GM23338 (cell line): Measurements from ENCODE around the gene NTRK3. TPM values are rescaled to one million over a fixed set of nuclear protein-coding genes. Genes with fewer than 3 reads are reported as not detected.

Experiments used
- ATAC-seq: fragments of 200-7000 bp; cut with Tn5 transposase; 3 replicates; pipeline ENCODE4 v1.9.1; 2020
- DNase-seq: peaks from one replicate; pipeline ENCODE4 v3.0.0-alpha.2; 2015; ENCODE audit warnings: low spot score
- H2AFZ ChIP-seq: fragments of 200-600 bp; sonication (generic); 2 replicates; pipeline ENCODE4 v1.8.0; 2016; ENCODE audit warnings: antibody characterized with exemption, mild to moderate bottlenecking, moderate library complexity
- H3F3A ChIP-seq: fragments of 200-600 bp; sonication (generic); replicated peaks from 2 replicates; pipeline ENCODE4 v1.8.0; 2017; ENCODE audit warnings: antibody characterized with exemption, mixed run types, low read depth
- H3K27ac ChIP-seq: fragments of 200-600 bp; sonication (generic); 2 replicates; pipeline ENCODE4 v1.6.1; 2016; ENCODE audit warnings: low read depth
- H3K27me3 ChIP-seq: fragments of 200-600 bp; sonication (generic); 2 replicates; pipeline ENCODE4 v1.8.0; 2016; ENCODE audit warnings: mild to moderate bottlenecking, mixed run types, moderate library complexity; ENCODE audit not compliant: insufficient read depth
- H3K36me3 ChIP-seq: fragments of 200-600 bp; sonication (generic); 2 replicates; pipeline ENCODE4 v1.8.0; 2016; ENCODE audit warnings: mild to moderate bottlenecking; ENCODE audit not compliant: insufficient read depth
- H3K4me1 ChIP-seq: fragments of 200-600 bp; sonication (generic); 2 replicates; pipeline ENCODE4 v1.8.0; 2016; ENCODE audit warnings: mild to moderate bottlenecking, moderate library complexity; ENCODE audit not compliant: insufficient read depth
- H3K4me2 ChIP-seq: fragments of 200-600 bp; sonication (generic); 2 replicates; pipeline ENCODE4 v1.7.1; 2017; ENCODE audit warnings: mixed run types
- H3K4me3 ChIP-seq: fragments of 200-600 bp; sonication (generic); 2 replicates; pipeline ENCODE4 v1.6.1; 2016; ENCODE audit warnings: mixed run types
- H3K79me2 ChIP-seq: fragments of 200-600 bp; sonication (generic); replicated peaks from 2 replicates; pipeline ENCODE4 v1.8.0; 2017; ENCODE audit warnings: mild to moderate bottlenecking; ENCODE audit not compliant: insufficient read depth
- H3K9me2 ChIP-seq: fragments of 200-600 bp; sonication (generic); 2 replicates; pipeline ENCODE4 v1.8.0; 2017; ENCODE audit not compliant: insufficient read depth
- H4K20me1 ChIP-seq: fragments of 200-600 bp; sonication (generic); replicated peaks from 2 replicates; pipeline ENCODE4 v1.8.0; 2017; ENCODE audit warnings: mild to moderate bottlenecking; ENCODE audit not compliant: insufficient read depth
- H3K27ac Mint-ChIP-seq: 2 replicates; pipeline ENCODE4 v1.8.0; 2020; ENCODE audit warnings: inconsistent platforms, mild to moderate bottlenecking, moderate library complexity, mixed read lengths
- H3K27me3 Mint-ChIP-seq: 3 replicates; pipeline ENCODE4 v1.8.0; 2022; ENCODE audit warnings: low read depth, mild to moderate bottlenecking, moderate library complexity, mixed read lengths, inconsistent platforms; ENCODE audit not compliant: insufficient read depth, poor library complexity
- H3K36me3 Mint-ChIP-seq: 3 replicates; pipeline ENCODE4 v1.8.0; 2021; ENCODE audit warnings: low read depth, mild to moderate bottlenecking, inconsistent platforms, moderate library complexity, mixed read lengths
- H3K4me1 Mint-ChIP-seq: 3 replicates; pipeline ENCODE4 v1.8.0; 2020; ENCODE audit warnings: mild to moderate bottlenecking, inconsistent platforms, mixed read lengths
- H3K4me3 Mint-ChIP-seq: 3 replicates; pipeline ENCODE4 v1.8.0; 2021; ENCODE audit warnings: moderate library complexity, mild to moderate bottlenecking, inconsistent platforms, mixed read lengths
- H3K9me3 Mint-ChIP-seq: 3 replicates; pipeline ENCODE4 v1.8.0; 2020; ENCODE audit warnings: moderate library complexity, mild to moderate bottlenecking, inconsistent platforms, mixed read lengths
- CREB1 ChIP-seq: fragments of 250-450 bp; sonication (Bioruptor Pico); IDR thresholded peaks from 2 replicates; pipeline ENCODE4 v1.5.0; 2020; ENCODE audit warnings: low read depth, mild to moderate bottlenecking, moderate library complexity
- EZH2 ChIP-seq: fragments of 200-600 bp; sonication (generic); IDR thresholded peaks from one replicate; pipeline ENCODE4 v1.8.0; 2017; ENCODE audit warnings: antibody characterized with exemption, mild to moderate bottlenecking, low read depth; ENCODE audit not compliant: unreplicated experiment
- POLR2AphosphoS5 ChIP-seq: IDR thresholded peaks from 2 replicates; pipeline ENCODE4 v1.6.1; 2016; ENCODE audit warnings: antibody characterized with exemption, low read depth
- REST ChIP-seq: IDR thresholded peaks from one replicate; pipeline ENCODE4 v1.6.1; 2018; ENCODE audit warnings: antibody characterized with exemption; ENCODE audit not compliant: unreplicated experiment
- STAT1 ChIP-seq: IDR thresholded peaks from one replicate; pipeline ENCODE4 v1.6.1; 2016; ENCODE audit warnings: antibody characterized with exemption; ENCODE audit not compliant: unreplicated experiment
- ZNF114 ChIP-seq: fragments of 250-450 bp; sonication (Bioruptor Pico); IDR thresholded peaks from 2 replicates; pipeline ENCODE4 v1.5.0; 2020; ENCODE audit warnings: mild to moderate bottlenecking, moderate library complexity
- ZNF462 ChIP-seq: fragments of 250-450 bp; sonication (Bioruptor Pico); IDR thresholded peaks from 2 replicates; pipeline ENCODE4 v1.5.0; 2020; ENCODE audit warnings: mild to moderate bottlenecking, moderate library complexity
- polyA plus RNA-seq: library from polyadenylated mRNA; unstranded; fragments of >200 nt; fragmentation: Nextera tagmentation; extraction: Ambion mirVana; gene quantifications from 2 replicates; pipeline ENCODE4 v1.2.1, GENCODE V29; 2016
- total RNA-seq: library from RNA; depleted of rRNA; stranded (reverse); fragments of >200 nt; shearing (Covaris generic); gene quantifications from 2 replicates; pipeline ENCODE4 v1.2.3, GENCODE V29; 2014
- TF ChIP-seq, protein P1 (sequence below): IDR thresholded peaks from 2 replicates; pipeline ENCODE4 v1.6.1; 2016; ENCODE audit warnings: antibody characterized with exemption

The NTRK3 gene
- total and polyA plus RNA-seq, 2 experiments from 2014 or later: 3.1 to 5.3 TPM

DNA sequence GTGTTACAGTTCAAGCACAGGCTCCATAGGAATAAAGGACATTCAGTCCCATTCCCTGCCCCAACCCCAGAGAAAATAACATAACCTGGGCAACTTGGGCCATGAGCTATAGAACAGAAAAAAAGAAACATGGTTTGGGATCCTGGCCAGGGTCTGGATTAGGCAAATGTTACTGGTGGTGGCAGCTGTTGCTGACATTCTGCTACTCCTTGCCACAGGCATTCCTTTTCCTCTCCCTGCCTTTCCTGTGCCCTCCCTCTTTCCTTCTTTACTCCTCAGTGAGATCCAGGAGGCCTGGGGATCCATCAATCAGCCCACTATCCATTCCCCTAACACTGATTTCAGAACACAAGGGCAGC lies 129.1 kb downstream of the NTRK3 start:
- Histone ChIP-seq H3K4me2 (no peak overlapping the region), H3K4me3 (no peak overlapping the region)
- peaks cover 26% of the 10 kb centered on the region for H3K4me1 Mint-ChIP-seq

GRCh38 chr15:88126695-88127431 lies 129.7 kb downstream of the NTRK3 start:
- H3K4me1 Mint-ChIP-seq: peaks cover 26% of the 10 kb centered on the region
- TF ChIP-seq, protein P1, sequence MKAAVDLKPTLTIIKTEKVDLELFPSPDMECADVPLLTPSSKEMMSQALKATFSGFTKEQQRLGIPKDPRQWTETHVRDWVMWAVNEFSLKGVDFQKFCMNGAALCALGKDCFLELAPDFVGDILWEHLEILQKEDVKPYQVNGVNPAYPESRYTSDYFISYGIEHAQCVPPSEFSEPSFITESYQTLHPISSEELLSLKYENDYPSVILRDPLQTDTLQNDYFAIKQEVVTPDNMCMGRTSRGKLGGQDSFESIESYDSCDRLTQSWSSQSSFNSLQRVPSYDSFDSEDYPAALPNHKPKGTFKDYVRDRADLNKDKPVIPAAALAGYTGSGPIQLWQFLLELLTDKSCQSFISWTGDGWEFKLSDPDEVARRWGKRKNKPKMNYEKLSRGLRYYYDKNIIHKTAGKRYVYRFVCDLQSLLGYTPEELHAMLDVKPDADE: no peak
- TF ChIP-seq CREB1 (CRISPR knock-in tag) (no peak), EZH2 (no peak), POLR2AphosphoS5 (no peak), REST (no peak), STAT1 (no peak), ZNF462 (CRISPR knock-in tag) (no peak)
- no peak for ATAC-seq

More for the DNA sequence above, 129.1 kb downstream of the NTRK3 start:
- no peak for DNase-seq
- H3K4me3 Mint-ChIP-seq: no peak overlapping the region
- no peaks in the 10 kb centered on the region for H3K79me2 ChIP-seq
- no peaks in the 10 kb centered on the region; the same call in 1 of the 3 replicates for H3K9me3 Mint-ChIP-seq
- H3K27me3 Mint-ChIP-seq: no peaks in the 10 kb centered on the region
- peaks cover 7% of the 10 kb centered on the region for H3K9me2 ChIP-seq
- H3K27me3 ChIP-seq: no peaks in the 10 kb centered on the region
- H4K20me1 ChIP-seq: no peaks in the 10 kb centered on the region
- no peak overlapping the region for H3K27ac ChIP-seq
- ATAC-seq: no peak
- H3F3A ChIP-seq: no peaks in the 10 kb centered on the region
- no peak for TF ChIP-seq ZNF114
- H3K27ac Mint-ChIP-seq: peak overlapping the region; percentile 43; the same call in 1 of the 2 replicates
- H3K4me1 ChIP-seq: peaks cover 15% of the 10 kb centered on the region
- H3K36me3 Mint-ChIP-seq: peaks cover 12% of the 10 kb centered on the region; the same call in 2 of the 3 replicates
- H3K36me3 ChIP-seq: no peaks in the 10 kb centered on the region
- H2AFZ ChIP-seq: no peak overlapping the region

More at GRCh38 chr15:88126695-88127431, 129.7 kb downstream of the NTRK3 start:
- Histone ChIP-seq H3F3A (no peaks in the 10 kb centered on the region), H3K9me2 (peaks cover 7% of the 10 kb centered on the region), H3K79me2 (no peaks in the 10 kb centered on the region), H3K36me3 (no peaks in the 10 kb centered on the region), H3K27me3 (no peaks in the 10 kb centered on the region), H3K4me1 (peaks cover 15% of the 10 kb centered on the region), H3K27ac (no peak overlapping the region), H2AFZ (no peak overlapping the region), H3K4me3 (no peak overlapping the region), H4K20me1 (no peaks in the 10 kb centered on the region), H3K4me2 (no peak overlapping the region)
- H3K36me3 Mint-ChIP-seq: peaks cover 12% of the 10 kb centered on the region; the same call in 2 of the 3 replicates
- no peaks in the 10 kb centered on the region for H3K27me3 Mint-ChIP-seq
- H3K9me3 Mint-ChIP-seq: no peaks in the 10 kb centered on the region; the same call in 1 of the 3 replicates
- no peak overlapping the region for H3K27ac Mint-ChIP-seq
- DNase-seq: no peak
- H3K4me3 Mint-ChIP-seq: no peak overlapping the region
